ENCODE results near the gene ZNF438.
"Not testable (repeated sequence)": the region's sequence is repeated elsewhere in the genome, so short reads cannot be mapped to it uniquely, and the experiment has no call there.

The ZNF438 gene

GRCh38 chr10:31031558-31032257, at the start of gene ZNF438:
ZNF438 (minus strand) TSS chr10:31031865; CDS start chr10:30877034, 154,831 bp downstream.
- DNase-seq, result peak; percentile 98

- DNase-seq, result no peak
These were observed 44.9 kb upstream of the ZNF438 start for GRCh38 chr10:31076610-31076988.

- no peak for DNase-seq
These were observed 44.4 kb upstream of the ZNF438 start for GRCh38 chr10:31075881-31076609.

GRCh38 chr10:31075434-31075833, 43.8 kb upstream of the ZNF438 start:
- DNase-seq, result no peak

GRCh38 chr10:31074722-31075086, 43.0 kb upstream of the ZNF438 start:
- no peak for DNase-seq

GRCh38 chr10:31073996-31074721, 42.5 kb upstream of the ZNF438 start:
- no peak for DNase-seq

- no peak for DNase-seq
These were observed 41.5 kb upstream of the ZNF438 start for GRCh38 chr10:31073211-31073610.

GRCh38 chr10:31072451-31072850, 40.8 kb upstream of the ZNF438 start:
- DNase-seq, result no peak

- DNase-seq, result no peak
These were observed 39.8 kb upstream of the ZNF438 start for GRCh38 chr10:31071232-31072005.

GRCh38 chr10:31070691-31071090, 39.0 kb upstream of the ZNF438 start:
- DNase-seq, result no peak

- DNase-seq, result no peak
These were observed 38.4 kb upstream of the ZNF438 start for GRCh38 chr10:31070025-31070424.

- no peak for DNase-seq
These were observed 37.7 kb upstream of the ZNF438 start for GRCh38 chr10:31069411-31069810.

- DNase-seq, result peak; percentile 49
These were observed 32.7 kb upstream of the ZNF438 start for GRCh38 chr10:31064348-31064747.

GRCh38 chr10:31063841-31064240, 32.2 kb upstream of the ZNF438 start:
- DNase-seq, result no peak

GRCh38 chr10:31062856-31063255, 31.2 kb upstream of the ZNF438 start:
- no peak for DNase-seq

- no peak for DNase-seq
These were observed 30.3 kb upstream of the ZNF438 start for GRCh38 chr10:31061941-31062340.

- DNase-seq, result no peak
These were observed 27.4 kb upstream of the ZNF438 start for GRCh38 chr10:31058795-31059703.

GRCh38 chr10:31056678-31057077, 25.0 kb upstream of the ZNF438 start:
- DNase-seq, result not testable (repeated sequence)

- no peak for DNase-seq
These were observed 24.0 kb upstream of the ZNF438 start for GRCh38 chr10:31055573-31056251.

GRCh38 chr10:31051703-31052102, 20.0 kb upstream of the ZNF438 start:
- DNase-seq, result no peak

GRCh38 chr10:31042670-31043069, 11.0 kb upstream of the ZNF438 start:
- no peak for DNase-seq

Measured in left hindlimb (tissue), 1 donor.